ENCODE data around the gene OSBPL2. TPM values are rescaled to one million over a fixed set of nuclear protein-coding genes. Genes with fewer than 3 reads are reported as not detected.

The OSBPL2 gene
- polyA plus RNA-seq, 1 donor (not counting 4 experiments of a cell fraction or from before 2014, with no cell fraction given) = 15.9 TPM

DNA sequence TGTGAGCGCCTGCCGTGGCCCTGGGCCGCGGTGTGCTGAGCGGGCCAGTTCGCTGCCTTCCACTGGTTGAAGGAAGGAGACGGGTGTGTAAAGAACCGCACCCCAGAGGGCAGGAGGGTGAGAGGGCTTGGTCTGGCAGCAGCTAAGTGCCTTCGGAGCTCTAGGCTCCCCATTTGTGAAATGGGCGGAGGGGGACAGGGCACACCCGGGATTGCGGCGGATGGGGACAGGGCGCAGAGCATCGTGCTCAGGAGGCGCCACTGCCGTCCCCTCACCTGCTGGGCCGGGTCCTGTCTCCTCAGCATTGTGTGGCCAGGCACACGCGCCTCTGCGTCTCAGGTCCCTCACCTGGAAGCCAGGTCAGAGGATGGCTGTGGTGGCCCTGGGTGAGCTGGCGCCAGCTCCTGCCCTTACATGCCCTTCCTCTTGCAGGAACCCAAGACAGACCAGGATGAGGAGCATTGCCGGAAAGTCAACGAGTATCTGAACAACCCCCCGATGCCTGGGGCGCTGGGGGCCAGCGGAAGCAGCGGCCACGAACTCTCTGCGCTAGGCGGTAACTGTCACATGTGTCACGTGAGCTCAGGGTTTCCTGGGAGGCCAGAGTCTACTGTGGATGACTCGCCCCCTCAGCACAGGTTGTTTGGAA is 67.6 kb downstream of the OSBPL2 start:
- H4K20me1 ChIP-seq (ENCODE audit: control insufficient read depth, extremely low read depth, insufficient read depth, low read length) = peaks cover 55% of the 10 kb centered on the region
- H3K4me3 ChIP-seq (ENCODE audit: control insufficient read depth in 2 of 3, extremely low read depth in 1 of 3, insufficient read depth in 2 of 3, low read depth in 1 of 3, low read length in 3 of 3) = peak overlapping the region; percentile 25 to 84 (median 59)
- peaks cover 25 to 43% of the 10 kb centered on the region in 2 experiments for H3K36me3 ChIP-seq (ENCODE audit: control insufficient read depth in 2 of 2, extremely low read depth in 1 of 2, insufficient read depth in 2 of 2, low read length in 2 of 2)
- peaks cover 49% of the 10 kb centered on the region for H3K79me2 ChIP-seq (ENCODE audit: control insufficient read depth, insufficient read depth, low read length)
- peak overlapping the region; percentile 92 for H3K4me2 ChIP-seq (ENCODE audit: control insufficient read depth, extremely low read depth, insufficient read depth, low read depth, low read length)
- H3K27me3 ChIP-seq (ENCODE audit: control insufficient read depth, extremely low read depth, insufficient read depth, low read length) = no peaks in the 10 kb centered on the region
- no peak overlapping the region for H2AFZ ChIP-seq (ENCODE audit: control insufficient read depth, low read length)
- no peaks in the 10 kb centered on the region for H3K9me3 ChIP-seq (ENCODE audit: control insufficient read depth, low read depth, low read length)
- peak; percentile 55 for FAIRE-seq
- H3K4me1 ChIP-seq (ENCODE audit: control insufficient read depth, extremely low read depth, insufficient read depth, low read length) = peaks cover 35% of the 10 kb centered on the region
- no peak for TF ChIP-seq EZH2 (IDR thresholded peaks at IDR 0.05; ENCODE audit: low read length)
- TF ChIP-seq, protein P1, sequence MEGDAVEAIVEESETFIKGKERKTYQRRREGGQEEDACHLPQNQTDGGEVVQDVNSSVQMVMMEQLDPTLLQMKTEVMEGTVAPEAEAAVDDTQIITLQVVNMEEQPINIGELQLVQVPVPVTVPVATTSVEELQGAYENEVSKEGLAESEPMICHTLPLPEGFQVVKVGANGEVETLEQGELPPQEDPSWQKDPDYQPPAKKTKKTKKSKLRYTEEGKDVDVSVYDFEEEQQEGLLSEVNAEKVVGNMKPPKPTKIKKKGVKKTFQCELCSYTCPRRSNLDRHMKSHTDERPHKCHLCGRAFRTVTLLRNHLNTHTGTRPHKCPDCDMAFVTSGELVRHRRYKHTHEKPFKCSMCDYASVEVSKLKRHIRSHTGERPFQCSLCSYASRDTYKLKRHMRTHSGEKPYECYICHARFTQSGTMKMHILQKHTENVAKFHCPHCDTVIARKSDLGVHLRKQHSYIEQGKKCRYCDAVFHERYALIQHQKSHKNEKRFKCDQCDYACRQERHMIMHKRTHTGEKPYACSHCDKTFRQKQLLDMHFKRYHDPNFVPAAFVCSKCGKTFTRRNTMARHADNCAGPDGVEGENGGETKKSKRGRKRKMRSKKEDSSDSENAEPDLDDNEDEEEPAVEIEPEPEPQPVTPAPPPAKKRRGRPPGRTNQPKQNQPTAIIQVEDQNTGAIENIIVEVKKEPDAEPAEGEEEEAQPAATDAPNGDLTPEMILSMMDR (optimal IDR thresholded peaks at IDR 0.05 in 1 of 3, IDR thresholded peaks at IDR 0.05 in 1 of 3, conservative IDR thresholded peaks at IDR 0.05 in 1 of 3; ENCODE audit: extremely low read depth in 1 of 3, insufficient read depth in 2 of 3, low read length in 3 of 3) = no peak
- H3K27ac ChIP-seq (ENCODE audit: control insufficient read depth, insufficient read depth, low read length) = peak overlapping the region; percentile 3
- peak overlapping the region; percentile 47 for H3K9ac ChIP-seq (ENCODE audit: control insufficient read depth, extremely low read depth, insufficient read depth, low read length)
- H3K9me1 ChIP-seq (ENCODE audit: control insufficient read depth, extremely low read depth, insufficient read depth, low read length) = no peaks in the 10 kb centered on the region
- dilution Hi-C loops (cut with MboI; ENCODE audit: extremely low pct_ligation_motif_present, low sequenced_read_pairs) = no loop called here
- DNase-seq (ENCODE audit: low read depth, low spot score) = no peak

DNA sequence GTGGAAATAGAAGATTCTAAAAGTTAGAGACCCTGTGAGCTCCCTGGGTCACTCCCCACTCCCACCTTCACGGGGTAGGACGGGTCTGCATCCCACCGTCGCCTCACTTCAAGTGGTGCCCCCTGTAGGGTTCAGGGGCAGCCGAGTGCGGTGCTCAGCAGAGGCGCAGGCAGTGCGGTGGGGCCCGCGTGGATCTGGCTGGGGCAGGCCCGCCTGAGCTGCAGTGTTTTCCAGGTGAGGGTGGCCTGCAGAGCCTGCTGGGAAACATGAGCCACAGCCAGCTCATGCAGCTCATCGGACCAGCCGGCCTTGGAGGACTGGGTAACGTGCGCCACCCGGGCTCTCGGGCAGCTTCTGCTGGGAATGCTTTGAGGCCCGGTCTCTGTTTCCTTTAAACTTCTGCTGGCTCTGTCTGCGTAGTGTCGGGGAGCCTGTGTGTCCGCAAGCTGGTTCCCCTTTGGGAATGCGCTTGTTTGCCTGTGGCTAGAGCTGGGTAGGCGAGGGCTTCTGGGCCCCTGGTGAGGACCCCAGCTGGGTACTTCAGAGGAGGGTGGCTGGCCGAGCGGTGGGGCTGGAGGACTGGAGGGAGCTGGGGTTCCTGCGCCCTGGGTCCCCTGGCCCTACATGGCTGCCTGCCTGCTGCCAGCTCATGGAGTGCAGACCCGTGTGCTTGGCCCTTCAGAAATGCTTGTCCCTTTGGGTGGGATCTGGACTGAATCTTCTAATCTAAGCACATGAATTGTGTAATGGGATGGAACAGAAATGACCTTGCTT is 68.3 kb downstream of the OSBPL2 start:
- no peak for TF ChIP-seq EZH2 (IDR thresholded peaks at IDR 0.05; ENCODE audit: low read length)
- TF ChIP-seq, protein P1 (optimal IDR thresholded peaks at IDR 0.05 in 1 of 3, IDR thresholded peaks at IDR 0.05 in 1 of 3, conservative IDR thresholded peaks at IDR 0.05 in 1 of 3; ENCODE audit: extremely low read depth in 1 of 3, insufficient read depth in 2 of 3, low read length in 3 of 3) = no peak
- DNase-seq (ENCODE audit: low read depth, low spot score) (no peak), FAIRE-seq (no peak)
- H3K9ac ChIP-seq (ENCODE audit: control insufficient read depth, extremely low read depth, insufficient read depth, low read length) = peak overlapping the region; percentile 47
- H3K27ac ChIP-seq (ENCODE audit: control insufficient read depth, insufficient read depth, low read length) = peak overlapping the region; percentile 3
- no peak overlapping the region for H2AFZ ChIP-seq (ENCODE audit: control insufficient read depth, low read length)
- peak overlapping the region; percentile 92 for H3K4me2 ChIP-seq (ENCODE audit: control insufficient read depth, extremely low read depth, insufficient read depth, low read depth, low read length)
- no peaks in the 10 kb centered on the region for H3K27me3 ChIP-seq (ENCODE audit: control insufficient read depth, extremely low read depth, insufficient read depth, low read length)
- H3K9me1 ChIP-seq (ENCODE audit: control insufficient read depth, extremely low read depth, insufficient read depth, low read length) = no peaks in the 10 kb centered on the region
- H3K9me3 ChIP-seq (ENCODE audit: control insufficient read depth, low read depth, low read length) = no peaks in the 10 kb centered on the region
- peaks cover 28 to 45% of the 10 kb centered on the region in 2 experiments for H3K36me3 ChIP-seq (ENCODE audit: control insufficient read depth in 2 of 2, extremely low read depth in 1 of 2, insufficient read depth in 2 of 2, low read length in 2 of 2)
- H3K4me1 ChIP-seq (ENCODE audit: control insufficient read depth, extremely low read depth, insufficient read depth, low read length) = peaks cover 35% of the 10 kb centered on the region
- dilution Hi-C loops (cut with MboI; ENCODE audit: extremely low pct_ligation_motif_present, low sequenced_read_pairs) = no loop called here
- H4K20me1 ChIP-seq (ENCODE audit: control insufficient read depth, extremely low read depth, insufficient read depth, low read length) = peaks cover 56% of the 10 kb centered on the region
- H3K4me3 ChIP-seq (ENCODE audit: control insufficient read depth in 2 of 3, extremely low read depth in 1 of 3, insufficient read depth in 2 of 3, low read depth in 1 of 3, low read length in 3 of 3) = peak overlapping the region in 2 of 3 experiments; percentile 25 to 47
- peaks cover 49% of the 10 kb centered on the region for H3K79me2 ChIP-seq (ENCODE audit: control insufficient read depth, insufficient read depth, low read length)

Measured in keratinocyte (primary cell).